GM19328 (cell line): ENCODE results near the gene SHMT2.

Source experiments
- ATAC-seq: cut with Tn5 transposase; IDR thresholded peaks from one replicate; pipeline ENCODE4 v1.9.1; 2021; ENCODE audit warnings: mild to moderate bottlenecking, moderate library complexity; ENCODE audit not compliant: unreplicated experiment

Gene SHMT2

DNA sequence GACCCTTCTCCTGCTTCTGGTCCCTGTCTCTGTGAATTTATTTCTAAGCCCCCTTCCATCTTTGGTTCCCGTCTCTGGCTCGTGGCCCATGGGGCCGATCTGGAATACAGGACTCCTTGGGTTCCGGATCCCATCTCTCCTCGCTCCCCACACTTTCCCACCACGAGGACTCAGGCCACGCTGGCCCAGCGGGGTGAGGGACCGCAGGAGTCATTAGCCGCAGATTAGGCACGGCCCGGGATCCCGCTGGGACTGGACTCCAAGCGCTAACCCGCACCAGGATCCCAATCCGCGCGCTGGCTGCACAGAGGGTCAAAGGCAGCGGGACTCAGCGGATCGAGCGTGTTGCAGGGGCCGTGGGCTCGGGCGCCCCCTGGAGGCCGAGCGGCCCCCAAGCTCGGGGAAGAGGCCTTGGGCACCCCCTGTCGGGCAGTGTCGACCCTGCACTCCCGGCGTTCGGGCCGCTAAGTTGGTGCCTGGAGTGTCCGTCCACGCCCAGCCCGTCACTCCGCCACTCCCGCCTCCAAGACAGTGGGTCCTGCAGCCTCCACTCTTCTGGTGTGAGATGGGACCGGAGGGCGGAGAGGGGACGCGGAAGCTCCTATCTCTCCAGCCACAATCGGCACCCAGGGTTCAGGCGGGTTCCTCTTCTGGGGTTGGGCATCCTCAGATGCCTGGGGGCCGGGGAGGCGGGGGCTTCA is 9.5 kb downstream of the SHMT2 start:
- ATAC-seq: peak; percentile 43

DNA sequence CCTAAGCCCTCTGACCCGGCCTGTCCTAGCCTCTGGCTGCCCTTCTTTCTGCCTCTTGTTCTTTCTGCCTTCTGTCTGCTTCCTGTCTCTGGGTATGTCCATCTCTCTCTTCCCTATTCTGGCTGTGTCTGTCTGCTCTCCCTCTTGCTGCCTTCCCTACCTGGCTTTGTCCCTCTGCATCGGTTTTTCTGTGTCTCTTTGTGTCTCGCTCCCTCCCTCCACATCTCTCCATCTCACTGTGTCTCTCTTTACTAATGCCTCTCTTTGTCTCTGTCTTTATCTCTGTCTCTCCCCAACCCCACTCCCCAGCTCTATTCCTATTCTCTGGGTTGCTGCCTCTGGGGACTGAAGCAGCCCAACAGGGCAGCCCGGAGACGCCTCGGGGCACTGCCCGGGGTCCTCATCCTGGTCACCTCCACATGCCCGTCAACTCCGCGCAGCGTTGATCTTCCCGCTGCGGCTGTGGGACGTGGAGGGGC is 10.1 kb downstream of the SHMT2 start:
- no peak for ATAC-seq

DNA sequence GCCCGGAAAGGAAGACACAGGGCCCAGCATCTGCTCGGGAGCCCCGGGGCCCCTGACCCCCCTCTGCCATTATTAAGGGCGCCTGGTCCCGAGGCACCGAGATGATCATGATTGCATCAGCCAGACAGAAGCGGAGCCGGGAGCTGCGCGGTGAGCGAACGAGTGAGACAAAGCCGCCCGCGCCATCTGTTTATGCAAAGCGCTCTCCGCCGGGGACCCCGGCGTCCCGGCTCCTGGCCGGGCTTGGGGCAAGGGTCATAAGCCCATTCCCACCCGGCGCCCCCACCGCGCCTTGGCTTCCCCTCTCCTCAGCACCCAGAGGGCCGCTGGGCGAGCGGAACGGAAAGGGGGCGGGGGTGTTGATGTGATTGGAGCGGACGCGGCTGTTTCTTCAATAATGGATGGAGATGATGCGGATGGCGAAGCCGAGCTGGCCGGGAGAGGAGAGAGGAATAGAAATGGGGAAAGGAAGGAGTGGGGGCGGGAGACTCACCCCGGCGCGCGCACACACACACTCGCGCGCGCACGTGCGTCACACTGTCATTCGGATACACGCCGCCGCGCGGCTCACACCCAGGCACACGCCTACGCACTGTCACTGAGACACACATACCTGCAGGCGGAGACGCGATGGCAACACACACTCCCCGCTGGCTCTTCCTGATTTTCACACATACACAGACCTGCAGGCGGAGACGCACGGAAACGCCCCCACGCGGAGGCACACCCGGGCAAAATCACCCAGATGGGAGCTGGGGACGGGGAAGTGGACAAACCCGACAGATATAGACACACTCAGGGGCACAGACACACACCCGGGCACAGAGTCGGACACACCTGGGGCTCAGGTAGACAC is 10.8 kb downstream of the SHMT2 start:
- ATAC-seq: no peak

DNA sequence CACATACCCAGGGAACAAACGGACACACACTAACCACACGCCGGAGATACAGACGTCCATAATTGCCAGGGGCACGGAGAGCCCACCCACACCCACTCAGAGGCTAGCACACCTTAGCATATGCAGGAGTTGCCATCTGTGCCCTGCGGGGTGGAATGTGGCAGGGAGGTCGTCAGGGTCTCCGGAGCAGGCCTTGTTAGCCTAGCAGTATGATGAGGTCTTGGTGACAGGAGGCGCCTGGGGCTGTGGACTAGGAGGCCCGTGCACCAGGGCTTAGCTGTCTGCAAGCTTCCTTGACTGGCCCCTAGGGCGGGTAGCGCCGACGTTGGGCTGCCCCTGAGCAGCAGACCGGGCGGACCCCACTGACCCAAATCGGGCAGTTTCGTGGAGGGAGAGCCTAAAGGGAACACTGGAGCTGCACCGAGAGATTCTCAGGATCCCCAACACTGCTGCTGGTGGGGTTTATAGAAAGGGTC is 11.5 kb downstream of the SHMT2 start:
- ATAC-seq: no peak

DNA sequence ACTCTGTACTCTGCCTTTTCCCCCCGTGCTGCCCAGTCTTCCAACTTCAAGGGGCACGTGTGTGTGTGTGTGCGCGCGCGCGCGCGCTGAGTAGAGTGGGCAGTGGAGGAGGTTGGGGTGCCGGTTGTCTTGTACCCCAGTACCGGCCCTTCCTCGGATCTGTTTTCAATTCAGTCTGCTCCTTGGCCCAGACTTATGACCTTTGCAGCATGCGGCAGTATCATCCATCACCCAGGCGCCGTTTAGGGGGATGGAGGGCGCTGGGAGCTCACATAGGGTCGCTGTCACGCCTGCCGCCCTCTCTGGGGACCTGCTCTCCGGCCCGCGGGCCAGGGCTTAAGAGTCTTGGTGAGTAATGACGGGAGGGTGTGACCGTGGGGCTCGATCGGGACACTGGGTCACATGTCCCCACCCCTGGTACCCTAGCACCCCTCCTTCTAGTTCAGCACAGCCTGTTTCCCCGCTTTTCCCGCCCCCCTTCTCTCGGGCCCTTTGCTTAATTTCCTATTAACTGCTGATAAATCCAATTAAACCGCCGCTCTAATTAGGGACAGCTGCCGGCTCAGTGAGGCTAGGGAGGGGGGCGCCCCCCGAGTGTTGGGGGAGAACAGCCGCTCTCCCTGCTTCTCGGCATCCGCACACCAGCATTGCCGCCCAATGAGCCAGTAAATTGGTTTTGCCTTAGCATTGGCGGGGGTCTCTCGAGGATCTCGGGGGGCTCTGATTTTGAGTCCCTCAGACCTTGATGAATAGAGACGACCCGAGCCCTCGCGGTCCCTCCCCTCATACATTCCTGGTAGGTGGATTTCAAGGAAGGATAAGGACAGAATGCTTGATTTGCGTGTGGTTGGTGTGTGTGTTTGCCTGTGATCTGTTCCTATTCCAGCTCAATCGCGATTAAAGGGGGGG is 12.1 kb downstream of the SHMT2 start:
- no peak for ATAC-seq

DNA sequence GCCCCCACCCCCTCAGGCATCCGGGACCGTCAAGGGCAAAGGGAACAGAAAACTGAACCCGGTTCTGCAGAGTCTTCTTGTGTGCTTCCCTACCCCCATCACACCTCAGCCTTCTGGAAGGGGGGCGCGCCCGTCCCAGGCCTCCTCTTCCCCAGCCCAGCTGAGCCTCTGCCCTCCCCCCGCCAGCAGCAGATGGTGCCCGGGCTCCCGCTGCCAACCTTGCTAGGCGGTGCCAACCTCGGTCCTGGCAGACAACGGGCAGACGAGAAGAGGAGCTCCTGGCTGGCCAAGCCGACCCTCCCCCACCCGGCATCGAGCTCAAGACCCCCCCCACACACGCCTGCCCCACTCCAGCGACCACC is 12.8 kb downstream of the SHMT2 start:
- no peak for ATAC-seq

DNA sequence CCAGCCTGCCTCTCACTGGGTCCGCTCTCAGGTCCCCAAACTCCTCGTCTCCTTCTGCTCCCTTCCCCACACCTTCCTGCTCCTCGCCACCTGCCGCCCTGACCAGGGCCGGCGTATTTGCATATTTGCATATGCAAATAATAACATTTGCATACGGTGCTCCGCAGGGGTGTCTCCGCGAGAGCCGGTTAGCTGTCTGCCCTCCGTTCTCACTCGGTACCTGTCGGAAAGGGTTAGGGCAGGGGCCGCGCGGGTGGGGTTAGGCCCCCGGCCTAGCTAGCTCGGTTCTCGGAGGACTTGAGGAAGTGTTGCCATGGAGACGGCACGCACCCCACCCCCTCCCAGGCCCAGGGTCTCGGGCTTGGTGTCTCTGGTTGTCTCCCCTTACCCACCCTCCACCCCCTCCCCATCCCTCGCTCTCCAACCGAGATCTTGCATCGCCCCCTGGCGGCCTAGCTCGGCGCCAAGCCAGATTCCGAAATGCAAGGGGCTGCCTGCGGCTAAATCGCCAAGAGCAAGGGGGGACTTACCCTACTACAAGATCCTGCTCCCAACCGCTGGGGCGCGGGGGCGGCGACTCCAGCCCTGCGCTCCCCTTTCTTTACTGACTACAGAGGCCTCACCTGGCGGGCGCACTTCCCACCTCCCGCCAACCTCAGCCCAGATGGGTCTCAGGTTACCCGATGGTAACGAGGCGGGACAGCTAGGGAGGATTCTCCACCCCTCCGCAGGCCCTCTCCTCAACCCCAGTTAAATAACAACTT is 13.4 kb downstream of the SHMT2 start:
- peak; percentile 41 for ATAC-seq

DNA sequence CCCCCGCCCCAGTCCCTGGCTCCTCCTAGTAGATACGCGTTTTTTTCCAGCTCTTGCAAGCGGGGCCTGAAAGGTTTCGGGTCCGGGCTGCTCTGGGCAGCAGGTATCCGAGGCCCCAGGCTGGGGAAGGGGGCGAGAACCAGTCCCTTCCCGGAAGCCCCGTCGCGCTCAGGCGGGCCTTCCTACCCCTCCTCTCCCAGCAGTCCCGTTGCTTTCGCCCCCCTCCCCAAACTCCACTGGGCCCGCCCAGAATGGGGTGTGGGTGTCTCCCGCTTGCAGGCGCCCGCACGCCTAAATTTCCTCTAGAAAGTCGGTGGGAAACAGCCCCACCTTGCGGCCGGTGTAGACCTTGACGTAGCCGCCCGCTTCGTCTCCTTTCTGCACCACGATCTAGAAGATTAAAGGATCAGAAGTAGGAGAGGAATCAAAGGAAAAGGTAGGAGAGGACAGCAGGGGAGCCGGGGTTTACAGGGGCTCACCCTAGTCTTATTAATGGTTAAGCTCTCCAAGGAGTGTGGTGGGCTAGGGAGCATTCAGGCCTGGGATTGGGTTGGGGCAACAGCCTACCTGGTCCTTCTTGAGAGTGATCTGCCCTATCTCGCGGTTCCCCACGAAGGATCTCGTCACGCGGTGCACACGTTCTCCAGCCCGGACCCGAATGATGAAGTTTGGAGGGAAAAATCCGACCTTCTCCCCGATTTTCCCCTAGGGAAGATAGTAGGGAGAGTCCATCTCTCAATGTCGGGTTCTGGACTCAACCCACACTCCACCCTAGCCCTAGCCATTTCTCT is 14.2 kb downstream of the SHMT2 start:
- no peak for ATAC-seq

DNA sequence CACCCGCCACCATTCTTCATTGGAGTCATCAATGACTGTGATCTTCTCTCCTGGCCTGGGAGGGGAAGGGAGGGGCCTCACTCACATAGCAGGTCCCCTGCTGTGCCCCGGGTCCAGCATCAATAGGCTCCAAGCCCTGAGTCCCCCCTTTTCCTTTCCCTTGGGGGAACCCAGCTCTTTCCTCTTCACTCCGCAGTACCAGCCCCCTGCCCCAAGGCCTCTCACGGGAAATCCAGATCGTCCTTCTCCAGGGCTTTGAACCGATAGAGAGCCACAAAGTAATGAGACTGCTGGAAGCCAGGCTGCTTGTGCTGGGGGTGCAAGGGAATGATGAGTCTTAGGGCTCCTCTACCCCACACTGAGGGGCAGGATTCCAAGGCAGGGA is 14.8 kb downstream of the SHMT2 start:
- ATAC-seq: no peak

DNA sequence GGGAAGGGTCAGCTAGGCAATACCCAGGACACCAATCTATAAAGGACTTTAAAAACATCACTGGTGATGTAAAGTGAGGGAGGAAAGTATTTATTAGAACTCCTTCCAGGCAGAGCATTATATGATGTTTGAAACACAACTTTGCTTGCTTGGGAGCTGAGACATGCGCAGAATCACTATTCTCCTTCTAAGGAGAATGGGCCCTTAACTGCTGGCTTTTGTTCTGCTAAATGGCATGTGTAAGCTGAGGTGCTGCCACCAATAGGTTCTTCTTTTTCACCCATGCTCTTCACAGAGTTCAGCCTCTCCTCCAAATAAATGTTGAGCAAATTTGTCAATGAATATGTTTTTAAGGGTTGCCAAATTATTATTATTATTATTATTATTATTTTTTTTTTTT is 17.5 kb downstream of the SHMT2 start:
- no peak for ATAC-seq

DNA sequence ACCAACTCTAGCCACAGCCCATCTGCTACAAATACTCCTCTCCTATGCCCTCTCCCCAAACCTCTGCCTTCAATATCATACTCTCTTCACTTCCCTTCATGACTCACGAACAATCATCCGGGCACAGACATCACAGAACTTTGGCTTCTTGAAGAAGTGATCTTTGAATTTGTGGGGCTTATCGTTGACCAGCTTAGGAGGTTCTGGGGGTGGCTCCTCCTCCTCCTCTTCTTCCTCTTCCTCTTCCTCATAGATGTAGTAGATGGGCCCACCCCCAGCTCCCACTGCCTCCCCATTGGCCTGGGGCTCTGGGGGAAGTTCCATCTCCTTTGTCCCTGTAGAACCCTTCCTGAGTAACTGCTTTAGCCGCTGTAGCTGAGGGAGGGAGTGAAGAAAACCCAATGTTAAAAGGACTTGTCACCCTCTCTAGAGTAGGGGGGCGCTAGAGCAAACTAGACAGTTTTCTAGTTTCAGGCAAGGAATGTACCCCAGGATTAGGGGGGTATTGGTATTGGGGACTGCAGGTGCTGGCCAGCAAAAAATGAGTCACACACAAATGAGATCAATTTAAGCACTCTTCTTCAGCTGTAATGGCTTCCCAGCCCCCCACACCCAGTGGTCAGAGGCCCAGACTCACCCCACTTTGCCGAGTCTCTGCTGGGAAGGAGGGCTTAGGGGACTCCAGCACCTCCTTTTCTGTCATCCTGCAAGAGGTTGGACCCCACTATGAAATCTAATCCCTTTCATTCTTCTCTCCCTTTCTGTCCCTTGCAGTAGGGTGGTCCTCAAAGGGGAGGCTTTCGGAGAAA is 19.6 kb downstream of the SHMT2 start:
- ATAC-seq: no peak

DNA sequence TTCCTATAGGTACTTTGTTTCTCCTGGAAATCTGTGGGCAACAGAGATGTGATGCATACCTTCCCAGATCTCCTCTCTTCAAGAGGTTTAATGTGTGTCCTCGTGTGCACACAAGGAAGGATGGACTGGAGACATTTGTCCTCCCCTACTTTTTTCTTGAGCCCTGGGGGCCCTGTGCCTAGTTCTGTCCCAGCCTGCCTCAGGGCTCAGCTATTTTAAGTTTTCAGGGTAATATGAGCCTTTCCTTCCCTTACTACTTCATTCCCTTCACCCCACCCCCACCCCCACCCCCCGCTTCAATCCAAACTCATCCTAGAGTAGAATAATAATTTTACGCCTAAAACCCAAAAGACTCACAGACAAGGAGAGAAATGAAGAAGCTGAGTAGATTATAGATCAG is 21.0 kb downstream of the SHMT2 start:
- no peak for ATAC-seq

DNA sequence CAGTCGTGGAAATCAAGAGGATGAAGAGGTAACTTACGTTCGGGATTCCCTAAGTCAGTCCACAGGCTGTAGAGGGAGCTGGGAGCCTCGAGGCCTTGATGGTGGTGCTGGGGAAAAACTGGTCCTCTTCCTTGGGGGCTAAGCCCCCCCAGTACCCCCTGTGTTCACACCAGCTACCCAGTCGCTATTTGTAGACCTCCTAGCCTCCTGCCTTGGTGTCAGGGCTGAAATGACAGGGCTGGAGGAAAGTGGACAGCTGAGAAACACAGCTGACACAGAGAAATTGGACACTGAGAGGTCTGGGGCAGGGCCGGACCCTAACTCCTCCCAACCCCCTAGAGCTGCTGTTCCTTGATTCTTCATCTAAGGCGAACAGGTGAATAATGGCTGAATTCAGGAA is 21.4 kb downstream of the SHMT2 start, which contains the start of gene STAC3:
Gene STAC3, minus strand, starts transcription at position 232 of the 400 bp plus-strand sequence. CDS start 1,551 bp downstream, outside the sequence.
- no peak for ATAC-seq

DNA sequence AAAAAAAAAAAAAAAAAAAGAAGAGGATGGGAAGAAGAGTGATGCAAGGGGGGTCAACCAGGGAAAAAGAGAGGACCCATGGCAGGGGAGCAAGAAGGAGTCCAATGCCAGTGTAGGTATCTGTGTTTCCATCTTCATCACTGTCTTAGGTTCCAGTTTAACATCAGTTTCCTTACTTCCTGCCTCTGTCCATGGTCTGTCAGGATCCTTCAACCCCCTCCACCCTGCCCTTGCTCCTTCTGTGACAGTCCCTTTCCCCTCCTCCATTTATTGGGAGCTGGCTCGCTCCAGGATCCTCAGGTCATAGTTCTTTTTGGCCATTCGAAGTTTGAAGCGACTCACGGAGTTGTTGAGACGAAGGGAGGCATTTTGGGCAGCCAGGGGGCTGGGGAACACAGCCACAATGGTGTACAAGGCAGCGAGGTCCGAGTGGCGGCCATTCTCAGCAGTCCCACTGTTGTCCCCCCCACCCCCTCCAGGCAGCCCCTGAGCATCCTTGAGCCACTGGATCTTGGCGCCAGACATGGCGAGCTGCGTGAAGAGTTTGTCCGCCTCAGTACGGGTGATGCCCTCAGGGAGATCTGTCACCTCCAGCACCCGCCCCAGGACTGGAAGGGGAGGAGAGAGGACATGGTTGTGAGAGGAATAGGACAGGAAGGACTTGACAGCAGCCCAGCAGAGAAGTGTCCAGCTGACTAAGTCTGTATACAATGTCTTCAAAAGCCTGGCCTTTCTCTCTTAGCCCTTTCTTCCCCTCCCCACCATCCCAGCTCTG is 25.2 kb downstream of the SHMT2 start:
- ATAC-seq: no peak

DNA sequence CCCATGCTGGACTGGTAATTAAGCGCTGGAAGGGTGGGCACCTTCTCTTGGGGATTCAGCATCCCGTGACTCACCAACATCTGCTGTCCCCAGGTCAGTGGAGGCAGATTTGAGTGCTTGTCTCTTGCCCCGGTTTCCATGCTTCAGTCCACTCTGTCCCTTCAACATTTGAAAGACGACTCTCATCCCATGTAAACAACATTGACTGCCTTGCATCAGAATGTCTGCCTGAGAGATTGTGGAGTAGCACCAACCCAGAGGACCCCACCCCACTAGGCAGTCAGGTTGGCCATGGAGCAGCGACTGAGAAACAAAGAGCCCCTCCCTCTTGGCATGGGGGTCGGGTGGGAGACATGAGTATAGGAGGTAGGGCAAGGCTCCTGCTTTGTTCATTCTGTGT is 26.4 kb downstream of the SHMT2 start:
- ATAC-seq: no peak

DNA sequence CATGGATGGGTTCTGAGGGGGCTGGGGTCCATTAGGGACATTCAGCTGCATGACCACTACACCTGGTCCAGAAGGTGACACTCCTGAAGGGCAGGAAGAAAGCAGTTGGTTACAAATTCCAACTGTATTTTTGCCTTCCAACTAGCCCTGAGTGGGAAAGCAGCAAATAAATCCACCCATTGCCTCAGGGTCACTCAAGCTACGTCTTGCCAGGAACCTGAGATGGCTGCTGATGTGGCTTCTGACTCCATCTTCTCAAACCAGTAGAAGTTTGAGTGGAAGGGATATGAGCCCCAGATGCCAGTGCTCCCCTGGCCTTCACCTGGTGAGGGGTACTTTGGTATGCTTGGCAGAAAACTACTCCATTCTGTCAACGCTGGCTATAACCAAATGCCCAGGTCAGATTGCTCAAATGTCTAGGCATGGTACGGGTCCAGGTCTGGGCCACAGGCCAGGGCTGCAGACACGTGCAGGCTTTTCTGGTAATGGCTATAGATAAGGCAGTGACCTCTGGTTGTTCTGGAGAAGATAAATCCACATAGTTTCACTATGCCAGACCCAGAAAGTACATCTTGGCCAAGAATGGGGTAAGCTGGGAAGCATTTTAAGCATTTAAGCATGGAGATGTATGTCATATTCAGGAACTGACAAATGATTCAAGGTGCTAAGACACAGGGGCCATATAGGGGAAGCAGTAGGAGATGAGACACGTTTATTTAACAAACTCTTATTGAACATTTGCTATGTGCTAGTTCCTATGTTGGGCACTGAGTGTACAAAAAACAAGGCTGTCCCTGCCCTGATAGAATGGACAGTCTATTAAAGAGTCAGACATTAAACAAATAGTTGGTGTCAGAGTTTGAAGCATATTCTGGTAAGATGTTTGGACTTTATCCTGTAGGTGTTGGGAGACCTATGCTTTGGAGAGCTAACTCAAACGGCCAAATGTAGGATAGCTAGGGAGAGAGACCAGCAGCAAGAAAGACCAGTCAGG is 29.8 kb downstream of the SHMT2 start:
- no peak for ATAC-seq

DNA sequence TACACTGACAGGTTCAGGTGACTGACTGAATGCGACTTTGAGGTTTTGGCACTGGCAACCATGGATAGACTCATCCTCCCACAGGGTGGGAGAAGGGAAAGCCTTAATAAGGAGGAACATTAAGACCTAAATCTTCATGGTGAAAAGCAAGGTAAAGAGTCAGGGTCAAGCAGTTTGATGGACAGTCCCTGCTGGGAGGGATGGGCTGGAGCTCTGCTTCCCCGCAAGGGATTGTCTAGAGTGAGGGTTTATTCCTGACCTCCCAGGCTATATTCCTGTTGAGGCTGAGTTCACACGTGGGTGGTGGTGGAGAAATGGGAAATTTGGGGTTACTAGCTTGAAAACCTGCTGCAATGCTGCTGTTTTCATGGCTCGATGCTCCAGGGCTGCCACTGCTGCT is 30.9 kb downstream of the SHMT2 start:
- no peak for ATAC-seq
